ENCODE measurements around the gene PSMA2. TPM values are rescaled to one million over a fixed set of nuclear protein-coding genes. Genes with fewer than 3 reads are reported as not detected.

The PSMA2 gene
- total RNA-seq, 1 experiment from 2014 or later: 228 TPM

- peaks cover 43% of the 10 kb centered on the region for H3K4me1 Mint-ChIP-seq
- TF ChIP-seq MLX (CRISPR knock-in tag; IDR thresholded peaks at IDR 0.05) (no peak), ZNF138 (CRISPR knock-in tag; conservative IDR thresholded peaks at IDR 0.05) (no peak), TEAD4 (CRISPR knock-in tag; IDR thresholded peaks at IDR 0.05) (no peak), FOXP4 (CRISPR knock-in tag; IDR thresholded peaks at IDR 0.05) (no peak), JAZF1 (CRISPR knock-in tag; IDR thresholded peaks at IDR 0.05) (no peak), AFF4 (CRISPR knock-in tag; IDR thresholded peaks at IDR 0.05; ENCODE audit: borderline replicate concordance) (no peak), ZNF317 (CRISPR knock-in tag; IDR thresholded peaks at IDR 0.05; ENCODE audit: borderline replicate concordance, low read depth) (no peak), ZNF232 (CRISPR knock-in tag; IDR thresholded peaks at IDR 0.05) (no peak), SMAD4 (CRISPR knock-in tag; IDR thresholded peaks at IDR 0.05) (no peak), CDX4 (CRISPR knock-in tag; IDR thresholded peaks at IDR 0.05; ENCODE audit: borderline replicate concordance) (no peak), MXD4 (CRISPR knock-in tag; IDR thresholded peaks at IDR 0.05; ENCODE audit: borderline replicate concordance) (no peak), ZNF263 (CRISPR knock-in tag; IDR thresholded peaks at IDR 0.05; ENCODE audit: low read depth) (no peak), ESRRA (CRISPR knock-in tag; IDR thresholded peaks at IDR 0.05; ENCODE audit: borderline replicate concordance) (no peak), ZNF425 (CRISPR knock-in tag; conservative IDR thresholded peaks at IDR 0.05) (no peak), CREB1 (CRISPR knock-in tag; IDR thresholded peaks at IDR 0.05) (no peak), IRF1 (CRISPR knock-in tag; IDR thresholded peaks at IDR 0.05) (no peak)
- ChIA-PET CTCF (interaction anchor here (0.7 to 1.6 kb wide), 8 partner anchors 10 to 946 kb away, joined by 3 to 15 read pairs (median 4); no protein-coding TSS in a partner anchor), POLR2A (interaction anchor here (0.6 to 0.9 kb wide), 2 partner anchors 45 to 866 kb away, joined by 3 to 4 read pairs; partner anchors contain the start of genes MRPL32 and PSMA2)
- H3K36me3 Mint-ChIP-seq: peaks cover 8% of the 10 kb centered on the region; the same call in 1 of the 2 replicates
- peak overlapping the region; percentile 99 for H3K27ac Mint-ChIP-seq
- DNase-seq (ENCODE audit: low spot score): no peak
- peaks cover 10% of the 10 kb centered on the region for H3K9me3 Mint-ChIP-seq
- no peak for ATAC-seq
- peak overlapping the region; percentile 89 for H3K4me3 Mint-ChIP-seq
- no peaks in the 10 kb centered on the region for H3K27me3 Mint-ChIP-seq (ENCODE audit: low read depth)
These were observed 45.0 kb downstream of the PSMA2 start for GRCh38 chr7:42886893-42887505.
